Panc1 (cell line): ENCODE results near the gene DLGAP4. TPM values are rescaled to one million over a fixed set of nuclear protein-coding genes. Genes with fewer than 3 reads are reported as not detected.

ENCODE experiments used
- ATAC-seq: fragments of 200-7000 bp; cut with Tn5 transposase; 2 replicates; pipeline ENCODE4 v1.9.1; 2020; ENCODE audit warnings: mild to moderate bottlenecking, moderate library complexity
- BruUV-seq: library from RNA; stranded (reverse); fragments of 400-500 nt; replicated peaks from 2 replicates; lab custom pipeline; 2021; lab: Mats Ljungman, UMichigan
- CTCF ChIA-PET: fragments of 300-600 bp; sonication (Branson Sonifier 250); formaldehyde crosslinking; loops from one replicate; lab custom pipeline; 2022; ENCODE audit warnings: antibody characterized with exemption; lab: Charles Lee
- POLR2A ChIA-PET: fragments of 300-600 bp; sonication (Branson Sonifier 250); formaldehyde crosslinking; loops from one replicate; lab custom pipeline; 2022; ENCODE audit warnings: antibody characterized with exemption; lab: Charles Lee
- DNase-seq: peaks from one replicate; pipeline ENCODE4 v3.0.0-alpha.2; 2010; ENCODE audit warnings: low read depth, low spot score
- H3K27ac ChIP-seq: 2 replicates; pipeline ENCODE4 v1.5.1; 2011; ENCODE audit warnings: mild to moderate bottlenecking, low read length, inconsistent platforms
- H3K27me3 ChIP-seq: fragments of 200-500 bp; sonication (Bioruptor generic); 2 replicates; pipeline ENCODE4 v1.6.0; 2014; ENCODE audit warnings: low read length, inconsistent platforms; ENCODE audit not compliant: control insufficient read depth, insufficient read depth
- H3K36me3 ChIP-seq: fragments of 200-500 bp; sonication (Bioruptor generic); 2 replicates; pipeline ENCODE4 v1.5.1; 2014; ENCODE audit warnings: inconsistent platforms, mild to moderate bottlenecking, low read length, moderate library complexity; ENCODE audit not compliant: control insufficient read depth, insufficient read depth
- H3K4me1 ChIP-seq: 2 replicates; pipeline ENCODE4 v1.5.1; 2011; ENCODE audit warnings: inconsistent platforms, mild to moderate bottlenecking, low read length, moderate library complexity; ENCODE audit not compliant: control insufficient read depth, insufficient read depth
- H3K4me3 ChIP-seq, 2 experiments: 2 replicates each; pipeline ENCODE4 v1.5.1; 2011 to 2012; ENCODE audit warnings: low read depth in 2 of 2, low read length in 2 of 2, mild to moderate bottlenecking in 2 of 2, inconsistent platforms in 1 of 2, moderate library complexity in 1 of 2
- H3K9me3 ChIP-seq: fragments of 200-500 bp; sonication (Bioruptor generic); 2 replicates; pipeline ENCODE4 v1.5.1; 2014; ENCODE audit warnings: low read depth, mild to moderate bottlenecking, inconsistent platforms, low read length, moderate library complexity; ENCODE audit not compliant: control insufficient read depth, insufficient read depth
- CTCF ChIP-seq: fragments of 450-650 bp; IDR thresholded peaks from 2 replicates; pipeline ENCODE4 v1.5.1; 2017; ENCODE audit warnings: mild to moderate bottlenecking
- POLR2AphosphoS5 ChIP-seq: IDR thresholded peaks from 2 replicates; pipeline ENCODE4 v1.6.1; 2012; ENCODE audit warnings: mild to moderate bottlenecking, low read depth, low read length, moderate library complexity
- SIN3A ChIP-seq: IDR thresholded peaks from 2 replicates; pipeline ENCODE4 v1.6.1; 2012; ENCODE audit warnings: low read depth, mild to moderate bottlenecking, low read length, moderate library complexity, borderline replicate concordance; ENCODE audit not compliant: insufficient read depth
- TCF7L2 ChIP-seq: IDR thresholded peaks from 2 replicates; pipeline ENCODE4 v1.6.1; 2011; ENCODE audit warnings: mild to moderate bottlenecking, low read depth, low read length, inconsistent platforms
- in situ Hi-C: cut with HindIII; loops from 2 replicates; pipeline ENCODE4 v1.10.0; 2016; ENCODE audit warnings: low sequenced_read_pairs, low pct_unique_long_range_greater_than_20kb
- intact Hi-C: fragments of 100-400 bp; cut with micrococcal nuclease; formaldehyde crosslinking; loops from one replicate; pipeline ENCODE4 v1.10.0; 2022; ENCODE audit not compliant: unreplicated experiment
- total RNA-seq: library from RNA; stranded (reverse); gene quantifications from one replicate; pipeline ENCODE4 v1.2.1, GENCODE V29; 2021; ENCODE audit not compliant: unreplicated experiment
- TF ChIP-seq, protein P1 (sequence below), 2 experiments: IDR thresholded peaks; 2 replicates each; pipeline ENCODE4 v1.6.1; 2011 to 2012; ENCODE audit warnings: low read depth in 2 of 2, control low read depth in 1 of 2, low read length in 1 of 2, mild to moderate bottlenecking in 1 of 2, moderate library complexity in 1 of 2; ENCODE audit not compliant: insufficient read depth in 1 of 2

The DLGAP4 gene
- total RNA-seq, 1 experiment from 2014 or later, result 52.5 TPM

DNA sequence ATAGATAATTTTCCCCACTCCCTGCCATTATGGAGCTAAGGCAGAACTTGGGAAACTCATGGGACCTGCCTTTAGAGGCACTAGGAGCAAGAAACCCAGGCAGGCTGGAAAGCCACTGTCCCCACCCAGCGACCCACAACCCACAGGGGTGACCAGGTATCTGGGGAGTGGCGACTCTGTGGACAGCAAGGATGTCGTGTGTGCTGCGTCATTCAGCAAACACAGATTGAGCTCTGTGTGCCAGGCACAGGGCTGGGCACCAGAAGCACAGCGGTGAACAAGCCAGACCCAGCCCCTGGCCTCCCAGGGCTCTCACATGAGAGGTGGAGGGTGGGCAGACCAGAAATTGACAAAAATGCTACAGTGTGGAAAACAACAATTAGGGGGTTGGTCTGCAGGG lies 27.7 kb downstream of the DLGAP4 start:
- ChIA-PET POLR2A (no interaction called here), CTCF (no interaction called here)
- DNase-seq (no peak), ATAC-seq (no peak)
- TF ChIP-seq POLR2AphosphoS5 (no peak), TCF7L2 (no peak), CTCF (no peak), SIN3A (no peak)
- H3K9me3 ChIP-seq, result no peaks in the 10 kb centered on the region
- in situ Hi-C loops (no loop called here), intact Hi-C loops (no loop called here)
- no peak overlapping the region for H3K27ac ChIP-seq
- H3K36me3 ChIP-seq, result no peaks in the 10 kb centered on the region
- BruUV-seq, result no TSS peak
- H3K4me3 ChIP-seq, result no peak overlapping the region
- H3K27me3 ChIP-seq, result peaks cover 3% of the 10 kb centered on the region; the same call in 1 of the 2 replicates
- H3K4me1 ChIP-seq, result no peaks in the 10 kb centered on the region

DNA sequence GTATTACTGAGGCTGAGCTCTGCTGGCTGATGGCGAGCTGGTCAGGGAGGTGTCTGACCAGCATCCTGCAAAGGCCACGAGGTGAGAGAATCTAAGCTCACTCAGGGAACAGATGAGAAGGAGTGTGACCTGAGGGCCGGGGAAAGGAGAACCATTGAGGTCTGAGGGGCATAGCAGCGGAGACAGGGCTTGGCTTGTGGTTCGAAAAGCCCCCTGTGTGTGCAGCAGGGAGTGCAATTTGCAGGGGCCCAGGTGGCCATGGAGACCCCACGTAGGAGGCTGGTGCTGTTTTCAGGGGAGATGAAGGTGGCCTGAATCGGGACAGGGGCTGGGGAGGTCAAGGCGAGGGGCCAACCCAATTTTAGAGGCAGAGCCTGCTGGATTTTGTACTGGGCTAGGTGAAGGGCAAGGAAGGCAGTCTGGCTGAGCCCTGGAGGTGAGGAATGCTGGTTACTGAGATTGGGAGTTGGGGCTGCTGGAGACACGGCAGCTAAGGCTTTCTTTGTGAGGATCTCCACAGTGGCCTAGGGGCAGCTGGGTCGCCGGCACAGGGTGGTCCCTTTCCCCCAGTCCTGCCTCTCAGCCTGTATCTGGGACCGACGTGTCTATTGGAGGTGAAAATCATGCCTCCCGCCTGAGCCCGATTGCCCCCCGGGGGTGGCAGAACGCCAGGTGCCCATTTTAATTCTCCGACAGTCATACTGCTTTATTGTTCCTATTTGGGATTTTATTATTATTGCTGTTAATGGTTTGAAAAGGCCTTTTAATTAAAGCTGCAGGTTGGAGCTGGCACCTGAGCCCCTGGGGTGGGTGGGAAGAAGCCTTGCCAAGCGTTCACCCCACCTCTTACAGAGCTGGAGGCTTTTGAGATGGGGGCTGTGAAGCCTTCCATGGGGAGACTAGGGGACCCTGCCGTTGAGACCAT lies 28.4 kb downstream of the DLGAP4 start:
- no peaks in the 10 kb centered on the region for H3K36me3 ChIP-seq
- H3K27ac ChIP-seq, result no peak overlapping the region
- TF ChIP-seq CTCF, result no peak
- no peaks in the 10 kb centered on the region for H3K9me3 ChIP-seq
- peaks cover 3% of the 10 kb centered on the region; the same call in 1 of the 2 replicates for H3K27me3 ChIP-seq
- no peak overlapping the region for H3K4me3 ChIP-seq
- in situ Hi-C loops, result no loop called here
- BruUV-seq, result no TSS peak
- ChIA-PET POLR2A (no interaction called here), CTCF (interaction anchor here (0.6 kb wide), 1 partner anchor 104 kb away, joined by 5 read pairs; no protein-coding TSS in a partner anchor)
- no peaks in the 10 kb centered on the region for H3K4me1 ChIP-seq
- no peak for ATAC-seq
- intact Hi-C loops, result no loop called here
- DNase-seq, result no peak

GRCh38 chr20:36335206-36335870 lies 29.2 kb downstream of the DLGAP4 start:
- CTCF ChIA-PET, result interaction anchor here (0.6 kb wide), 1 partner anchor 103 kb away, joined by 5 read pairs; no protein-coding TSS in a partner anchor
- DNase-seq, result no peak
- intact Hi-C loops (no loop called here), in situ Hi-C loops (no loop called here)
- POLR2A ChIA-PET, result no interaction called here
- Histone ChIP-seq H3K27me3 (peaks cover 3% of the 10 kb centered on the region; the same call in 1 of the 2 replicates), H3K4me3 (no peak overlapping the region), H3K27ac (no peak overlapping the region), H3K36me3 (no peaks in the 10 kb centered on the region), H3K4me1 (no peaks in the 10 kb centered on the region; the same call in 1 of the 2 replicates), H3K9me3 (no peaks in the 10 kb centered on the region)
- TF ChIP-seq, protein P1, sequence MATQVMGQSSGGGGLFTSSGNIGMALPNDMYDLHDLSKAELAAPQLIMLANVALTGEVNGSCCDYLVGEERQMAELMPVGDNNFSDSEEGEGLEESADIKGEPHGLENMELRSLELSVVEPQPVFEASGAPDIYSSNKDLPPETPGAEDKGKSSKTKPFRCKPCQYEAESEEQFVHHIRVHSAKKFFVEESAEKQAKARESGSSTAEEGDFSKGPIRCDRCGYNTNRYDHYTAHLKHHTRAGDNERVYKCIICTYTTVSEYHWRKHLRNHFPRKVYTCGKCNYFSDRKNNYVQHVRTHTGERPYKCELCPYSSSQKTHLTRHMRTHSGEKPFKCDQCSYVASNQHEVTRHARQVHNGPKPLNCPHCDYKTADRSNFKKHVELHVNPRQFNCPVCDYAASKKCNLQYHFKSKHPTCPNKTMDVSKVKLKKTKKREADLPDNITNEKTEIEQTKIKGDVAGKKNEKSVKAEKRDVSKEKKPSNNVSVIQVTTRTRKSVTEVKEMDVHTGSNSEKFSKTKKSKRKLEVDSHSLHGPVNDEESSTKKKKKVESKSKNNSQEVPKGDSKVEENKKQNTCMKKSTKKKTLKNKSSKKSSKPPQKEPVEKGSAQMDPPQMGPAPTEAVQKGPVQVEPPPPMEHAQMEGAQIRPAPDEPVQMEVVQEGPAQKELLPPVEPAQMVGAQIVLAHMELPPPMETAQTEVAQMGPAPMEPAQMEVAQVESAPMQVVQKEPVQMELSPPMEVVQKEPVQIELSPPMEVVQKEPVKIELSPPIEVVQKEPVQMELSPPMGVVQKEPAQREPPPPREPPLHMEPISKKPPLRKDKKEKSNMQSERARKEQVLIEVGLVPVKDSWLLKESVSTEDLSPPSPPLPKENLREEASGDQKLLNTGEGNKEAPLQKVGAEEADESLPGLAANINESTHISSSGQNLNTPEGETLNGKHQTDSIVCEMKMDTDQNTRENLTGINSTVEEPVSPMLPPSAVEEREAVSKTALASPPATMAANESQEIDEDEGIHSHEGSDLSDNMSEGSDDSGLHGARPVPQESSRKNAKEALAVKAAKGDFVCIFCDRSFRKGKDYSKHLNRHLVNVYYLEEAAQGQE (IDR thresholded peaks at IDR 0.05; ENCODE audit: insufficient read depth in 1 of 2, low read depth in 2 of 2, low read length in 1 of 2), result no peak
- no peak for TF ChIP-seq TCF7L2
- TF ChIP-seq CTCF, result no peak
- TF ChIP-seq POLR2AphosphoS5, result no peak
- no peak for TF ChIP-seq SIN3A
- no peak for ATAC-seq
- BruUV-seq, result no TSS peak
